ENCODE data around the gene PRRG3.

PRRG3 gene

DNA sequence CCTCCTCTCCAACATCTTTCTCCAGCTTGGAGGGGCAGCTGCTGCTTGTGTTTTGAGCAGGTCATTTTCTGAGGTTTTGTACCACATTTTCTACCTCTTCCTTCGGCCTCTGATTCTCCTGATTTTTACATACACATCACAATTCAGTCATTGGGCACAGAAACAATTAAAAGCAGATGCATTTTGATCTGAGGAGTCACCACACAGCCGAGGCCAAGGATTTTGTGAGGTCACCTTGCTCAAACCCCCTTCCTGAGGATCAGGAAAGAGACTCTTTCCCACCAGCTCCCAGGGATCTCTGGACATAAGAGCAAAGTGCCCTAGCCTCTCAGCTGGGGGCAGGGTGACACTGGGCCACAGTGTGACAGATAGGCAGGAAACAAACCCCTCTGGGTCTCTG lies 15.2 kb downstream of the PRRG3 start:
- no peak for DNase-seq

DNA sequence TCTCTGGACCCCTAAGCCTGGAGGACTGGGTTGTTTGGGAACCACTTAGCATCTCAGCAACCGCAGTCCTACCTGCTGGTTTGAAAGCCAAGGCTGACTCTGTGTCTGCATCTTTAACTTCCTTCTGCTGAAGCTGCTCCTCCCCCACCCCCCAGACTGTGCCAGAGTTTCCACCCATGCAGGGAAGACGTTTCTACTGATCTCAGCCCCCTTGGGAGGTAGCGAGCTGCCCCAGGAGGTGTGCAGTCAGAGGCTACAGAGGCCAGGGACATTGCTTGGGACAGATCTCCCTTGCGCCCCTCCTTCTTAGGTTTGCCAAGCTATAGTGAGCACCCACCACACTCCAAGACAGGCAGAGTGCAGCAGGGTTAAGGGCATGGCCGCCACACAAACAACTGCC lies 15.9 kb downstream of the PRRG3 start:
- DNase-seq = no peak

DNA sequence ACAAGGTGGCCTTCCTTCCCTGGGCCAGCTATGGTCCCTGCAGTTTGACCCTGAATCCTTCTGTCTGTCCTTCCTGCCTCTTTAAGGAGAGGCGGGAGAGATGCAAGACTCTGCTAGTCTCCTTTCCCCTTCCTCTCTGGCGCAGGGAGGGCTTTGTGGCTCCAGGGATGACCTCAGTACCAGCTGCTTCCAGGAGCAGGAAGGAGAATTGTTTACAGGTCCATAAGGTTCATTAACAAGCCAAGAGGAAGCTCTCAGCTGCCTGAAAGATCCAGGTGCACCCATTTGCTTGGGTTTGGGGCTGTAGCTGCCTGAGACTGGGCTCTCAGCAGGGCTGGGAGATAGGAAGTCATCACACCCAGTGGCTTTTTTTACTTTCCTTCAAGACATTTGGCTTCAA lies 16.5 kb downstream of the PRRG3 start:
- no peak for DNase-seq

DNA sequence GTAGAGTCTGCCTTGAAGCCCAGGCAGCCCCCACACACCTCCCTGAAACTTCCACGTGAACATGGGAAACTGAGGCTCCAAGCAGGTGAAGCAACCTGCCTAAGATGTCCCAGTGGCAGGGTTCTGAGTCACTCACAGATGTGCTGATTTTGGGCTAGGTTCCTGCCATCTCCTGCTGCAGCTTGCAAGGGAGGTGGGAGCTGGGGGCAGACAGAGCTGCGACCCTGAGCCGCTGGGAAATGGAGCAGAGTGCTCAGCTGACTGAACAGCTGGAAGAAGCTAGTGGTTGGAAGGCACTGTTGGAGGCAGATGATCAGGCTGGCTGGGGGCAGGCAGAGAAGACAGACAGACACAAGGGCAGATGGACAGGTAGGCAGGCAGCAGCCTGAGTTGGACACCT lies 17.0 kb downstream of the PRRG3 start:
- no peak for DNase-seq

DNA sequence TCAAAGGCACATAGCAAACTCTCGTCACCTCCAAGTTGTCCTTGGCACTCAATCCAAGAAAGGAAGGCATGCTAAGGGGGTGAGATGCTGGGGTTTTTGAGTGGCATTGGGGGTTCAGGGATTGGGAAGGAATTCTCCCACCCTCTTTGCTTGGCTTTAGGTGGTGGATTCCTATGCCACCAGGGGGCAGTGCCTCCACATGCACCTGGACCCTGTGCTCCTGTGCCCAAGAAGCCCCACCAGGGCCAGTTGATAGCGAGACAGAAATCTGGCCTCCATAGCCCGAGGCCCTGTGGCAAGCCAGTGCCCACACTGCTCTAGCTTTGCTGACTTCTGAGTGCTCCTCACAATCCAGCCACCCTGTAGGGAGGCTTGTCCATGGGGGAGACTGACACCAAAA lies 18.6 kb downstream of the PRRG3 start:
- no peak for DNase-seq

DNA sequence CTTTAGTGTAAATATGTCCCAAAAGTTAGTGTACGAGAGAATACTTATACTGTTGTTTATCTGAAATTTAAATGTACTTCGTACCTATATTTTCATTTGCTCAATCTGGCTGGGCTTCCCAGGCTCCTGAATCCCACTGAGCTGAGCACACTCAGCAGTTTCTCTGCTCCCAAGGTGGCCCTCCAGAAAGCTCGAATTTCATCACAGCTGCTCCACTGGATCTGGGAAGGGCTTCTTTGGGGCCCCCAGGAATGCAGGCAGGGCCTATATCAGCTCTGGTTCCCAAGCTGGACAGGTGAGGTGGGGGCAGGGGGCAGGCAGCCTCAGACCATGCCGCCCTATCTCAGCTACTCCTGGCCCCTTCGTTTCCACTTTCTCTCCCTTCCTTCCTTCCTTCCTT lies 19.1 kb downstream of the PRRG3 start:
- no peak for DNase-seq

DNA sequence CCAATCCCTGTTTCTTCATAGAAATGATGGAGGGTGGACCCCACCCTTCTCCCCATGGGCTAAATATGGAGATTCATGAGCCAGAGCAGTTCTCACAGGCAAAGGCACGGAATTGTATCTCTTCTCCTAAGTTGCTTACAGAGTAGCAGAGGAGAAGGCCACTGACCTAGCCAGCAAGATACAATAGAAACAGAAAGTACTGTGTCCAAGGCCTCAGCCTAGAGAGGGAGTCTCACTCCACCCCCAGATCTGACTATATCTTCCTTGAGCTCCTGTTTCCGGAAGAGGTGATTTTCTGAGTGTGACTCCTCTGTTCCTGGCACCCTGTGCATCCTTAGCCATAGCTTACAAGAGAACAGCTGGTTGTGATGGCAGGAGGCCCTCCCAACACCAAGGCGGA lies 20.5 kb downstream of the PRRG3 start, which contains the start of gene FATE1:
TSS of gene FATE1 (plus strand) at position 284 of the 400 bp plus-strand sequence. CDS start at position 369, 85 bp downstream.
- no peak for DNase-seq

DNA sequence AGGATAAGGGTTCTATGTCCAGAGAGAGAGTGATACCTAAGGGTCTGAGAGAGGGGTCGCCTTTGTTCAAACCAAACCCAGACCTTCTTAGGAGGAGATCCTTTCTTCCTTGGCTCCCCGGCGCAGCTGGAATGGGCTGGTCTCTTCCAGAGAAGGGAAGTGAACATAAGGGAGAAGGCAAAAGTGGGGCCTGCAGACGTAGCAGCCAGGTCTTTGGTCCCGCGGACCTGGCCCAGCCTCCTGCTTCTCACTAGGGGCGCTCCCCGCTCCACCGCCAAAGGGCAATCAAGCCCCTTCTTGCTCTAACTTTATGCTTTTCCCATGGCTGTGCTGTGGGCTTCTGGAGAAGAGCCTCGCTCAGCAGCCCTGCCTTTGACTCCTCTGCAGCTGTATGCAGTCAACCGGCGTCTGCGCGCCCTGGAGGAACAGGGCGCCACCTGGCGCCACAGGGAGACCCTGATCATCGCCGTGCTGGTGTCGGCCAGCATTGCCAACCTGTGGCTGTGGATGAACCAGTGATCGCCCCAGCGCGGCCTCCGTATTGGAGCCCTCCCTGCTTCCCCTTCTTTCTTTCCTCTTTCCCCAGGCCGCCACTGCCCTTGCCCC lies 27.1 kb downstream of the PRRG3 start:
- no peak for DNase-seq

DNA sequence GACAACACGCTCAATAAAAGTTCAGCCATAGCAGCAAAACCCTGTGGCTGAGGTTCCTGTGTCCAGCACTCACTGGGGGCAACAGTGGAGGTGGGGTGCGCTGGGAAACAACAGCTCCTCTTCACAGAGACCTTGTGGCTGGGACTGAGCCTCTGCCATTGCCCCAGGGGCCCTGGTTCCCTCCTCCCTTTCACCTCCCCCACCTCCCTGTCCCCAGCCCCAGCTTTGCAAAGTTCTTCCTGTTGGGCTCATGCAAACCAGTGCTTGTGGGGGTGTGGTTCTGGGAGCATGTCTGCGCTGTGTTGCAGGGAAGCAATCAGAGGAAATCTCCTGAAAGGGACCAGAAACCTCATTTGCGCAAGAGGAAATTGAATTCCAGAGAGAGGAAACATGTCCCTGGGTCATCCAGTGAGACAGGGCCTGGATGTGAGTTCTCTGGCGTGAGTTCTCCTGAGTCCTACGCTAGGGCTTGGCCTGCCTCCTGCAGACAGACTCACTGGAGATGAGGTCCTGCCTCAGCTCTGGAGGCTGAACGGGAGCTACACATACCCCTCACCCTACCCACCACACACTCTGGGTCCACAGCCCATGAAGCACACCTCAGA lies 28.0 kb downstream of the PRRG3 start:
- no peak for DNase-seq

DNA sequence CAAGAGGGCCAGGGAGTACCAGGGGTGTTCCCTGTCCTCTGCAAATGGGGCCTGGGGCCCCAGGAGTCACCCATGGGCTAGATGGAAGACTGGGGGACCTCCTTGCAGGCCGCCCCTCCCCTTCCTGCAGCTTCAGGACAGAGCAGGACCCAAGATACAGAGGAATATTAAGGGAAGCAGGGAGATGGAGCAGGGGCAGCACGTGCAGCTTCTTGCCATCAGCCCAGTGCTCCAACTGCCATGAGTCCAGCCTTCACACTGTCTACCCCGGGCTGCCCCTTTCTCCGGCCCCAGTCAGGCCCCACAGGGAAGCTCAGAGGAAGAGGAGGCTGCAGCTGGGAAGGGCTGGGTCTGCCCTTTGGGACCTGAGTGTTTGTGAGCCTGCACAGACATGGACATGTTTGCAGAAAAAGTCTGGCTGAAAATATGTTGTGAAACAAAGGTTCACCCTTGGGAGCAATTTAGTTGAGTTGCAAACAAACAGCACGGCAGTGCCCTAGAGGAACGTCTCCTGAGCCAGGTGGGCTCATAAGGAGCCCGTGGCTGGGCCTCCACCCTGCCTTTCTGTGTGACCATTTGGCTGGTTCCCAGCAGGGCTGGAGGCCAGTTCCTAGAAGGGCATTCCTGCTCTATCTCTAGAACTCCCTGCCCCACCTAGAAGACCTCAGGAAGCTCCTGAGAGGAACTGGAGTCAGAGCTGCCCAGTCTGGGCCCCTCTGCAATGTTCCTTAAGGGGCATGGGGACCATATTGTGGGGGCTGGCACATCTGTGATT lies 29.5 kb downstream of the PRRG3 start:
- DNase-seq = no peak

DNA sequence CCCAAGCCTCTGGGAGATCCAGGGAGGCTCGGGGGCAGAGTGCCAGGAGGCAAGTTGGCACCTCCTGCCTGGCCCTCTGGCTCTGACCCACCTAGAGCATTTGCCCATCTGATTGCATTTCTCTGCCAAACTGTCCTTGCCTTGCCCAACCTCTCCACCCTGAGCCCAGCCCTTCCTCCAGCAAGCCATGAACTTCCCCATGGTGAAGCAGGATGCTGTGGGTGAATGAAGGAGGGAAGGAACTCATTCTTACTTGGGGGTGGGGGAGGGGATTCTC lies 30.0 kb downstream of the PRRG3 start:
- no peak for DNase-seq

DNA sequence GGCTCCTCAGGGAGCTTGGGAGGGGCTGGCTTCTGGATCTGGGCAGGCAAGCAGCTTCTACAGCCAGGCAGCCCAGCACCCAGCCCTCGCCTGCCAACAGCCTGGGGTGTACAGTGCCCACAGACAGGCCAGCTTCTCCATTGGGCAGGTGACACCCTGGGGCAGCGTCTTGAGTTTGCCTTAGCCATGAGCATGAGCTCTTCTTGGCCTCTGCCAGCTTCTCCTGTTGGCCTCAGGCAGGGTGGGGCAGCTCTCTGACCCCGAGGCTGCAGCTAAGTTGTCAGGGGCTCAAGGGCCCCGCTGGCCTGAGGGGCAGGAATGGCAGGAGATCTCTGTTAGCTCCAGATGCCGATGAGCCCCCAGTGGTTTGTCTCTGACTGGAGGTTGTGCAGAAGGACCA lies 31.5 kb downstream of the PRRG3 start:
- no peak for DNase-seq

DNA sequence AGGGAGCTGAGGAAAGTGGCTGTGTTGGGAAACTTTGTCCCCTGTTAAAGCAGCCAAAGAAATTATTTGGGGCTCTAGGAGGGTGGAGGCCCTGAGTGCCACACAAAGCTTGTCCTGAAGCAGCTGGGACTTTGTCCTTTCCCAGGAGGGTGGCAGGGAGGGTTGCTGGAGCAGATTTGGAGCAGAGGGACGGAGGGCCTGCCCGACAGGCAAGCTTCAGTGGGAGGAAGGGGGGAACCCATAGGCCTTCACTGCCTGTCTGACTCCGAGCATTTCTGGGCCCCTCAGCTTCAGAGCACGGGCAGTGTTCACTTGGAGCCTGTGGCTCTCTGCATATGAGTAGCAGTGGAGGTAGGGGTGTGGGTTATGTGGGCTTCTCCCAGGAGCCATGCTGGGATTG lies 32.1 kb downstream of the PRRG3 start:
- no peak for DNase-seq

DNA sequence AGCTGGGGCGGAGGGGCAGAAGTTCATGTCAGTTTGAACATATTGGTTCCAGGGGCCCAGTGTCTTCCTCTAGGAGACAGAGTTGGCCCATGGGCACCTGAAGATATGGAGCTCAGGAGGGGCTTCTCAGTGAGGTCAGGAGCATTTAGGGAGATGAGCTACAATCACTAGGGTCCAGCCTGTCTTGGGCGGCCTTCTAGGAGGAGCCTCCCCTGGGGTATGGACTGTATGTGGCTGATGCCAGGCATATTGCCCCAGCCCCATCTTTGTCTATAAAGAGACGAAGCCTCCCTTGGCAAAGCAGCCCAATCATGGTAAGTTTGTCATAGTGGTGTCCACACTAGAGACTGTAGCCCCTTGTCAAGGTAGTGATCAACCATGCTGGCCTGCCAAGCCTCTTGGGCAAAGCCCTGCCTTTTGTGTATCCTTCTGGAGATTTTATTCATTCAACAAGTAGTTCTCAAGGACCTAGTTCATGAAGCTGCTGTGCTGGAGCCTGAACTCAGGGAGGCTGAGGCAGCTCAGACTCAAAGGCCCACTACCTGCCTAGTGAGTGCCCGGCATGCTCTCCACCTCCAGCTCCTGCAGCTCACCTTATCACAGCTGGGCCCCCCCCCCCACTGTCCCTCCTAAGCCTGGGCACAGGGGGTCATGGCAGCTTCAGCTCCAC lies 33.9 kb downstream of the PRRG3 start:
- DNase-seq = no peak

DNA sequence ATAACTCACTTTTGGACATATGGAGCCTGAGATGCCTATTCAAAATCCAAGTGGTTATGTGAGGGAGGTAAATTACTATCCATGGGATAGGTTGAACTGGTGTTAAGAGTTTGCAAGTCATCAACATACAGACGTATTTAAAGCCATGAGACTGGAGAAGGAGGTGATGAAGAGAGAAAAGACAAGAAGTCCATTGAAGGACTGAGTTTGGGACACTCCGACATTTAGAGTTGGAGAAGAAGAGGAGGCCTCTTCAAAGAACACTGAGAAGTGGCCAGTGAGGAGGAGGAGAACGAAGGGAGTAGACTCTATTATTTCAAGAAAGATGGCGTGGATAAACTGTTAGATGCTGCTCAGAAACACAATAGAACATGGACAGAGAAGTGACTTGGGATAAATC lies 39.2 kb downstream of the PRRG3 start, which contains the start of gene CNGA2:
TSS of gene CNGA2 (plus strand) at position 301 of the 400 bp plus-strand sequence. CDS start 3,738 bp downstream, outside the sequence.
- DNase-seq = no peak

DNA sequence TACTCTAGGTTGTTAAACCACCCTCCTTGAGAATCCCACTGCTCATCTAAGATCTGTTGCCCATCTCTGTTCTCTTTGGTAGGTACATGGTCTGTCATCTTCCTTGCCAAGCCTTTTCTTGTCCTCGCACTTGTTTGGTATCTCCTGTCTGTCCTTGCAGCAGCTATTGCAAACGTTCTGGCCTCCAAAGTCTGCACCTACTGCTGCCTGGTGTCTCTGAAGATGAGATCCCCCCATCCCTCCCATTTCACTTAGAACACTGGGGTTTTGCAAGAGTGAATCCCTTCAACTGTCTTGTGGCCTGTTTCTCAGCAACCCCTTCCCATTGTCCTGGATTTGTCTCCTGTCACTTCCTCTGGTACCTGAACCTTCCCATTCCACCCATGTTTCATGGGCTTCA lies 40.0 kb downstream of the PRRG3 start:
- DNase-seq = no peak

DNA sequence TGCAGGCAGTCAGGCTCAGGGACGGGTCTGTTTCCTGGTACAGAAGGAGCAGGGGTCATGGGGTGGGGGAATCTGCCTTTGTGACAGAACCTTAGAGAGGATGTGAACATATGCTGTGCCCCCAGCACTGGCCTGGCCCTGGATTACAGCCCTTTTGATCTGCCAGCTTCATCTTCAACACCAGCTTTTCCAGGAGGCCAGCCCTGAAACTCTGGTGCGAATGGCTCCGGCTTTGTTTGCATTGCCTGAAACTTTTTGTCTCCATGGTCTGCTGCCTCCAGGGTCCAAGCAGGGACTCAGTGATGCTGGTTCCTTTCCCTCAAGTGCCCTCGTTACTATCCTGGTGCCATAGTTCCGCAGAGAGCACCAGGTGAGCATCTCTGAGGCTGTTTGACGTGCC lies 41.4 kb downstream of the PRRG3 start:
- DNase-seq = no peak

DNA sequence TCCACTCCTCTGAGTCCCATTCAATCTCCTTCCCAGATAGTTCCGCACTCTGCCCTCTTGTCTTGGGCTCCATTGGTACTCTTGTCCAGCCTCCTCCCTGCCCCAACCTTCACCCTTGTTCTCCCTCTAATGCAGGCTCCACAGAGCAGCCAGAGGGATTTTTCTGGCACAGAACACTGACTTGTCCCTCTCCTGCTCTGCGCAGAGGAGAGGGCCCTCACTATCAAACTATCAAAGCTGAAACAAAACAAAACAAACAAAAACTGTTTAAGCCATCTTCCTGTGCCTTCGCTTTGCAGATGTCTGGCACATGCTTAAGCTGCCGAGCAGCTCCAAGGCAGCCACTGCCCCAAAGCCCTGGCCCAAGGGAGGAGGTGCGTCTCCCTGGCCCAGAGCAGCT lies 42.2 kb downstream of the PRRG3 start:
- no peak for DNase-seq

DNA sequence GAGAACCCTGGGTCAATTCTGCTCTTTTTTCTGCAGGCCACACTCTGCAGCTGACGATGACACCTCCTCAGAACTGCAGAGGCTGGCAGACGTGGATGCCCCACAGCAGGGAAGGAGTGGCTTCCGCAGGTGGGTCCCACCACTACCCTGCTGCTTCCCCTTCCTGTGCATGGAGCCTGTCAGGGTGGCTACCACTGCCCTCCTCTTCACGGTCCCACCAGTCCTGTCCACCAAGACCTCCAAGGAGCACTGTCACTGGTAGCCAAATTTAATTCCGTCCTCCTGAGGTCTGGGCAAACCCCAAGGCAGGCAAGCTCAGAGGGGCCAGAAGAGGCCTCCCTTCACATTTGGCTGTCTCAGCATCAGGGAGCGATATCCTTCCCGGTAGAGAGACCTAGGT lies 43.5 kb downstream of the PRRG3 start:
- no peak for DNase-seq

DNA sequence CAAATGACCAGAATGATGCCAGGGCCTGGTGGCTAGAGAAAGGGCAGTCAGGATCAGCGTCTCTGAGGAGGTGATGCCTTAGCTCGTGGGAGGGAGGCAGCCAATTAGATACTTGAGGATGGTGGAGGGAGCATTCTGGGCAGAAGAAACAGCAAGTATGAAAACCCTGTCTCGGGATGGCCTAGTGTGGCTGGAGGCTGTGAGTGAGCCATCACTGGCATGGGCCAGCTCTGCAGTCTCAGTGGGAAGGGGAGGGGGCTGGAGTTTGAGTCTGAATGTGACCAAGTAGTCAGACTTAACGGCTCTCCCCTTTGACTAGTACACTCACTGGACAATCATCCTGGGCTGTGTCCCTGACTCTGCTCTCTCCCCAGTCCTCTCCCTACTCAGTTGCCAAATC lies 46.3 kb downstream of the PRRG3 start:
- DNase-seq = no peak

DNA sequence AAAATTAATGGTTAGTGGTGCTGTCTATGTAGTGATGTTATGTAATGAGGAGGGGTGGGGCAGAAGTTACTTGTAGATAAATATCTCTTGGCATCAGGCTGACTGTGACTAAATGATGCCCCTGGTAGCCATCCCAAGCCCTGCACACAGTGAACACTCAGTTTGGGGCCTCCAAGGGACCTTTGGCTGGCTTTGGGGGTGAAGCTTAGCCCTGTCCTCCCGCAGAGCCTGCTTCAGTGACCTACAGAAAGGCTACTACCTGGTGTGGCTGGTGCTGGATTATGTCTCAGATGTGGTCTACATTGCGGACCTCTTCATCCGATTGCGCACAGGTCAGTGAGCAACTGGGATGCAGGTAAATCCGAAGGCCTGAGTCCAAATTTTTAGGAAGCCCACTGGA lies 47.1 kb downstream of the PRRG3 start:
- no peak for DNase-seq

DNA sequence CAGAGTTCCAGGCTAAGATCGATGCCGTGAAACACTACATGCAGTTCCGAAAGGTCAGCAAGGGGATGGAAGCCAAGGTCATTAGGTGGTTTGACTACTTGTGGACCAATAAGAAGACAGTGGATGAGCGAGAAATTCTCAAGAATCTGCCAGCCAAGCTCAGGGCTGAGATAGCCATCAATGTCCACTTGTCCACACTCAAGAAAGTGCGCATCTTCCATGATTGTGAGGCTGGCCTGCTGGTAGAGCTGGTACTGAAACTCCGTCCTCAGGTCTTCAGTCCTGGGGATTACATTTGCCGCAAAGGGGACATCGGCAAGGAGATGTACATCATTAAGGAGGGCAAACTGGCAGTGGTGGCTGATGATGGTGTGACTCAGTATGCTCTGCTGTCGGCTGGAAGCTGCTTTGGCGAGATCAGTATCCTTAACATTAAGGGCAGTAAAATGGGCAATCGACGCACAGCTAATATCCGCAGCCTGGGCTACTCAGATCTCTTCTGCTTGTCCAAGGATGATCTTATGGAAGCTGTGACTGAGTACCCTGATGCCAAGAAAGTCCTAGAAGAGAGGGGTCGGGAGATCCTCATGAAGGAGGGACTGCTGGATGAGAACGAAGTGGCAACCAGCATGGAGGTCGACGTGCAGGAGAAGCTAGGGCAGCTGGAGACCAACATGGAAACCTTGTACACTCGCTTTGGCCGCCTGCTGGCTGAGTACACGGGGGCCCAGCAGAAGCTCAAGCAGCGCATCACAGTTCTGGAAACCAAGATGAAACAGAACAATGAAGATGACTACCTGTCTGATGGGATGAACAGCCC lies 48.6 kb downstream of the PRRG3 start:
- DNase-seq = no peak

DNA sequence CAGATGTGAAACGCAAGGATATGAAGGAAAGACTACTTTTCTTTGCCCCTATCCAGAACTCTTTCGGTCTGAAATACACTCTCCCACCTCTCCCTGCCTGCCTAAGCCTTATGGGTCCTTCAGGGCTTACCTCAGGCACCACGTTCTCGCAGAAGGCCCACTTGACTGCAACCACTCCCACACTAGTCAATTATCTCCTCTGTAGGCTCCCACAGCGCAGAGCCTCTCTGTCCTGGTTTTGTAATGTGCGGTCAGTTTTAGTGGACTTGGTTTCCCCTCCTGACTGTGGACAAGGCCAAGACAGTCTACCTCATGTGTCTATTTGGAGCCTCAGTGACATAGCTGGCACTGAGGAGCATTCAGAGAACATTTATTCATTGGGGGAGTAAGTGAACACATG lies 50.4 kb downstream of the PRRG3 start:
- no peak for DNase-seq
